GM21786 (cell line): ENCODE data around the gene WDFY2.
"Not testable (repeated sequence)": the region's sequence is repeated elsewhere in the genome, so short reads cannot be mapped to it uniquely, and the experiment has no call there.

Experiments used
- ATAC-seq: cut with Tn5 transposase; IDR thresholded peaks from one replicate; pipeline ENCODE4 v1.9.1; 2021; ENCODE audit not compliant: unreplicated experiment

WDFY2 gene

DNA sequence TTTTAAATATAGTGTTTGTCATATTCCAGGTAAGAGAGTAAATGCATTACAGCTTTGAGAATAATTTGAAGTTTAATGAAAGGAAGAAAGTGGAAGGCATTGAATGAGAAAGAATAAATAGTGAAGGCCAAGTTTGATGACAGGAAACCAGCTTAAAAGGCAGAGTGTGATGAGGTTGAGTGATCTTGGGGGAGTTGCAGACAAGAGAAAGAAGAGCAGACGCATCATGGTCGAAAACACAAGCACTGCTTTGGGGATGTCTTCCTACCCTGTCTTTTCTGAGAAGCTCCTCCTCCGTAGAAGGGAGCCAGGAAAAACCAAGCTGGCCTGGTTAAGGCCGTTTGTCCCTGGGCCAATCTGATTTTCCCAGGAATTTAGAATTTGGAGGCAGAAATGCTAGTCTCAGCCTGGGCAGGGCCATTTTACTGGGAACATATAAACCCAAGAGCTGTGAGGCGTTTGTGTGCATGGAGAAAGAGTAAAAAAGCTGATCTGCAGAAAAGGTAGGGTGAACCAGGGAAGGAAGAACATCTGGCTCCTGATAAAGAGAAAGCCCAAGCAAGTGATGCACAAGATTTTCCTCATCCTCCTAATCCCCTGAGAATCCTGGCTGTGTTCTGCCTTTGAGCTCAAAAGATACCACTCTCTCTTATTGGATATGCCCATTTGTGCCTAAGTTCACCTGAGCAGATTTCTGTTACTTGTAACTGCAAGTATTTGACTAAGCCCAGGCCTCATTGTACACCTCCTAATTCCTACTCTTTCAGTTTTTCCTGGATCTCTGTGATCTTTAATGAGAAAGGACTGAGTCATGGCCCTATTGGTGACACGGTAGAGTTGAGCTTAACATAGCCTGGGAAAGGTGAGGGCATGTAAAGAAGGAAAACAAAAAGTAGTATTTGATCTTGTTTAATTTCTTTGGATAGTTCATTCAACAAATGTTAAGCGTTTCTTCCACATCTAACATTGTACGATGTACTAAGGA lies 80.0 kb downstream of the WDFY2 start:
- ATAC-seq = no peak

GRCh38 chr13:51665456-51665855 lies 81.2 kb downstream of the WDFY2 start:
- ATAC-seq = no peak

GRCh38 chr13:51666374-51666773 lies 82.1 kb downstream of the WDFY2 start:
- no peak for ATAC-seq

GRCh38 chr13:51666839-51667238 lies 82.6 kb downstream of the WDFY2 start:
- ATAC-seq = no peak

DNA sequence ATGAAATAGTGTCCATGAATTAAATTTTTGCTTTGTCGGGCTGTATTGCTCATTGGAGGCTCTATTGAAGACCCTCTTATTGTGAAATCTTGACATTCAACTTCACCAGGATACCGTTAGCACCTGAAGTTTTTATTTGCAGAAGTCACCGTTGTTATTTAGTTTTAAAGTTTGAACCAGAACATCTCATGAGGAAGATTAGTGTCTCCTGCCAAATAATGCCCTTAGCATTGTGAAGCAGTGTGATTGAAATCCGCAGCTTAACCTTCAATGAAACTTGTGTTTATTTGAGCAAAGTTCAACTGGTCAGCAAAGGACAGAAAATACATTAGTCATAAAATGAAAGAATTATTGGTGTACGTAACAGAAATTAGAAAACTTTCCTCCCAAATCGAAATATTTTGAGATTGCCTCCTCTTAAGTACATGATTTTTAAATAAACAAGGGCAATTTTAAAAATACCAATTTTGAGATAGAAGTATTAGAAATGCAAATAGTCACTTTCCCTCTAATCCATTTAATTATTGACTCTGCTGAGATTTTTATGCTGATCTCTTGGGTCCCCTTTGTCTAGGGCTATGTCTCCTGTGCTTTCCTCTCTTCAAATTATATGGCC lies 84.4 kb downstream of the WDFY2 start:
- ATAC-seq = no peak

DNA sequence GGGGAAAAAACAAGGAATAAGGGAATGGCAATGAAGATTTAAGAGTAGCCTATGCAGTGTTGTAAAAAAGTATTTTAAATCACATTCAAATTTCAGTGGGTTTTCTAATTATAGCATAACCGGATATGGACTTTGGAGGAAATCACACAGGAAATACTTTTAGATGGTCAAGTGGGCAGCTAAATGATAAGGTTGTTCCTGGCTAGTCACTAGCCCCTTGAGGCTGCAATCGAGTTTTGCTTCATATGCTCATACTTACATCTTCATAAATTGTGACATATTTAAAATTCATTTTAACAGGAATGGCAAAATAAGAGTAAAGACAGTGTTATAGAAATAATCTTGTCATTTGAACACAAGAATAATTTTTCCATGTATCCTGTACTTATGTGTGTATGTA lies 88.9 kb downstream of the WDFY2 start:
- no peak for ATAC-seq

DNA sequence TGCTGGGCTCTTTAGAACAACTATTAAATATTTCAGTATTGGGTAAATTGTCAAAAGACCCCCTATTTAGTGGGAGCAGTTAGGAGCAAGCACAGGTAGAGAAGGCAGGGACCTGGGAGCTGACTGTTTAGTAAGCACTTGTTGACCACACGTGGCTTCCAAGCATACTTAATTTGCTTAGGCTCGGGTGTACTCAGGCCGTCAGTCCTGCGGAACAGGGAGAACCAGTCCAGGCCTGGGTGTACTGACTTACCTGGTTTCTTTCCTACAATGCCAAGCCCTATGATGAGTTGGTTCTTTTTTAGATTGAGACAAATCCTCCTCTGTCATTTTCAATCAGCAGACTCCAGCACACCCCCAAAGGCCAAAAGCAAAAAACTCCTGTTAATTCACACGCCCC lies 90.0 kb downstream of the WDFY2 start:
- no peak for ATAC-seq

DNA sequence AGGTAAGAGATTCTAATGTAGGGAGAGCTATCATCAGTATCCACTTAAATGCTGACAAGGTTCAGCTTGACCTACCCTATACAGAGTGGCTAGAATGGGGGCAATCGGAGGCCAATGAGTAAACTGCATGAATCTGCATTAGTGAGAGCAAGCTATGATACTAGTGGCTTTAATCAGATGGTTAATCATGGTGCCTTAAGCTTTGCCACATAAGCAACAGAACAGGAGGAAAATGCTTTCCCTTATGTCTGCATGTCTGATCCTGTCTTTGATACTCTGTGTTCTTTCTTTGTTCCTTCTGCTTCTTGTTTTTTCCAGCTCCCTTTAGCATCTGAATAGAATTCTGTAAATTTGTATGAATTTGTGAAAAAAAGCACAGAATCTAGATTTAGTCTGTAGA lies 91.1 kb downstream of the WDFY2 start:
- no peak for ATAC-seq

DNA sequence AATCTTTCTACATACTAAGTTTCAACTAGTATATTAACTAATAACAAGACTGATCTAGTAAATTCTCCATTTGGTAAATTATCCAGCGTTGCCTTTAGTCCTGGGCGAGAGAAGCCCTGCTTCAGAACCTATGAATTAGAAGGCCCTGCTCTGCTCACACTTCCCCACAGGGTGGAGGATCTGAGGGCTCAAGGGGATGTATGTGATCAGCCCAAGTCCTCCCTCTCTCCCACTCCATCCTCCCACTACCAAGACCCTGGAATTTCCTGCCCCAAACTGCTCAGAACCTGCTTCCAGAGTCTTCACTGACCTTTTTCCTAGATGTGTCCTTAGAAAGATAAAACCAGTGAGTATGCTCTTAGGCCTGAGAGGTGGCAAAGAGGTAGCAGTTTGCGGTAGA lies 91.6 kb downstream of the WDFY2 start:
- ATAC-seq = no peak

DNA sequence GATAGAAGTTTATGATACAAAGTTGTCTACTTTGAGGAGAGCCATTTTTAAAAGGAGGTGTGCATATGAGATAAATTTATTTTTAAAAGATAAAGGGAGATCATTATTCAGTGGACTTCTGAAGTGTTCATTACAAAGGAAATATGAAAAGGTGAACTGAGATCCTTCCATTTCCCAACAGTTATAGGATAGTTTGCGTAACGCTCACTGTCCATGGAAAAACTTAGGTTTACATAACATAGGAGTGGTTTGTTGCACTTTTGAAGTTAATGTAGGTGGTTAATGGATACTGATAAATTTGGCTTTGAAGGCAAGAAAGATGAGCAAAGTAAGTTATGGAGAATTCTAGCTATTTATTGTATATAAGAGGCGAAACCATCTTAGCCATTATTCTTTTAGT lies 92.5 kb downstream of the WDFY2 start:
- no peak for ATAC-seq

GRCh38 chr13:51678420-51678819 lies 94.2 kb downstream of the WDFY2 start:
- ATAC-seq = no peak

GRCh38 chr13:51679616-51680015 lies 95.4 kb downstream of the WDFY2 start:
- ATAC-seq = no peak

- ATAC-seq = peak; percentile 74
Measured at GRCh38 chr13:51681037-51681678, 96.9 kb downstream of the WDFY2 start.

GRCh38 chr13:51682686-51683085 lies 98.4 kb downstream of the WDFY2 start:
- ATAC-seq = no peak

DNA sequence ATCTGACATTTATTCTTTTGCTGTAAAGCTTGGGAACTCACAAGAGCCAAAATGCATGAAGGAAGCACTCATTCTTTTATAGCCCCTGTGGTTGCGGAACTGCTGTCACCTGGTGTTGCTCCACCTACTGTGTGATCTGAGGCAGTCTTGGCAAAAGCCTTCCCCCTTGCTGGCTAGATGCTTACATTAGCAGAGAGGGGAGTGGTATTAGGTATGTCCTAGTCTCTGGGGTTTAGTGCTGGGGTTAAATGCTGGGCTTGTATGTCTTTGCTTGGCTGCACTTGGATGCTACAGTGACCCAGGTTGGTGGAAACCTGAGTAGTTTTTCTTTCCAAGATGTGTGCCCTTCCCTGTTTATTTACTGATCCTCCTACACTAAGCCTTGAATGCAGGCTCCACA lies 99.3 kb downstream of the WDFY2 start:
- ATAC-seq = no peak

DNA sequence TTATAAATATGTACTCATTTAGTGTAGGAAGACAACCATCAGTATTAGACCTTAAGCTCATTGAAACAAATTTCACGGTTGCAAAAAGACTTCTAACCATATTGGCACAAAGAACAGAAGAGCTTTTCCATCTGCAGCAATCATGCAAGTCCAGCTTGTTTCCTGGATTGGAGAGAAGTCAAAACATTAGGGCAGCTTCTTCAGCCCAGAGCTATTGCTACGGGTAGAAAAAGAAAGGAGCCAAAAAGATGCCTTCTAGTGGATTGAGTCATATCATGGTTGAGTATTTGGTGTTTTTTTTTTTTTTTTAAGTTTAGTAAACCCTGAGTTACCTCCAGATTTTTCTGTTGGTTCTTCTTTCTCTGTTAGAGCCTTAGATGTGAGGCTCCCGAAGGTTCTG lies 99.8 kb downstream of the WDFY2 start:
- ATAC-seq = no peak

DNA sequence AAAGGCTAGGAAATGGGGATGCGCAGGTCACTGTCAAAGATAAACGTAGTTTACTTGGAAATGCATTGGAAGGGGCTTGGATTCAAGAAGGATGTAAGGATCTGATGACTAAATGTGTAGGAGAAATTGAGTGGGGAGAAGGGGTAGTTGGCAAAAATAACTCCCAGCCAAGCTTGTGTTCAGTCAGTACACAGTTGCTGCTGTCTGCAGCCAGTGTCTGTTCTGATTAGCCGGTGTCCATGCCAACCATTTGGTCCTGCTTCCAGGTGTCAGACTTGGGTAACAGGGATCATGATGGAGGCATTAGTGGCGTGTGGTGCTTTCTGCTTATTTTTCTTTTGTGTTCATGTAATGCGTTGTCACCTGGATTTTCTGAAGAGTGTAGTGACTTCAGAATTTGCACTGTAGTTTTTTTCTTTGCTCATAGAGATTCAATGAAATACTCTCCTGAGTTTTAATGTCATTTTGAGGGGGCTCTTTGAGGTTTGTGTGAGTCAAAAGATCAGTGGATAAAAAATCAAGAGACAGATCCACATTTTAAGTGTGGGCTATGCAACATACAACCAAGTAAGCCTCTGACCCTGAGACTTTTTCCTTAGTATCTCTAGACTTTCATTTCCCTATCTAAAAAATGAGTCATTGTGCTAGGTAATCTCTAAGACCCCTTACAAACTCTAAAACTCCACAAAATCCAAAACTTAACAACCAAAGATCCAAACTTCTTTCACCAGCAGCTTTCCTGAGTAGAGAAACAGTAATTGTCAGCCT lies 103.9 kb downstream of the WDFY2 start:
- no peak for ATAC-seq

- ATAC-seq = no peak
Measured at GRCh38 chr13:51688937-51689662, 104.8 kb downstream of the WDFY2 start.

GRCh38 chr13:51689663-51689996 lies 105.4 kb downstream of the WDFY2 start:
- ATAC-seq = peak; percentile 76

DNA sequence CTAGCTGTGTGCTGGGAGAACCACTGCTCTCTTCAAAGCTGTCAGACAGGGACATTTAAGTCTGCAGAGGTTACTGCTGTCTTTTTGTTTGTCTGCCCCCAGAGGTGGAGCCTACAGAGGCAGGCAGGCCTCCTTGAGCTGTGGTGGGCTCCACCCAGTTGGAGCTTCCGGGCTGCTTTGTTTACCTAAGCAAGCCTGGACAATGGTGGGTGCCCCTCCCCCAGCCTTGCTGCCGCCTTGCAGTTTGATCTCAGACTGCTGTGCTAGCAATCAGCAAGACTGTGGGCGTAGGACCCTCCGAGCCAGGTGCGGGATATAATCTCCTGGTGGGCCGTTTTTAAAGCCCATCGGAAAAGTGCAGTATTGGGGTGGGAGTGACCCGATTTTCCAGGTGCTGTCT lies 111.4 kb downstream of the WDFY2 start:
- not testable (repeated sequence) for ATAC-seq

DNA sequence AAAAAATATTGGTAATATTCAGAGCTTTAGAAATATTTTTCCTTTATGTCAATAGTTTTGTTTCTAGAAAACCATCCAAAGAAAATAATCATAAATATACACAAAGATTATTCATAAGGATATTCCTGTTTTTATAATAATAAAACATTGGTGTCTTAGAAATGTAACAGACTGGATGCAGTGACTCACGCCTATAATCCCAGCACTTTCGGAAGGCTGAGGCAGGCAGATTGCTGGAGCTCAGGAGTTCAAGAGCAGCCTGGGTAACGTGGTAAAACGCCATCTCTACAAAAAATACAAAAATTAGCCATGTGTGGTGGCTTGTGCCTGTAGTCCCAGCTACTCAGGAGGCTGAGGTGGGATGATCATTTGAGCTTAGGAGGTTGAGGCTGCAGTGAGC lies 112.9 kb downstream of the WDFY2 start:
- no peak for ATAC-seq
